H9 (cell line): ENCODE measurements around the gene CACNA2D3. TPM values are rescaled to one million over a fixed set of nuclear protein-coding genes. Genes with fewer than 3 reads are reported as not detected.

ENCODE experiments used
- DNase-seq: peaks from one replicate; pipeline ENCODE4 v3.0.0-alpha.2; 2017
- H2AFZ ChIP-seq: one replicate; pipeline ENCODE4 v1.6.1; 2013; ENCODE audit warnings: mild to moderate bottlenecking, low read length, control low read depth, moderate library complexity
- H2AK5ac ChIP-seq: 2 replicates; pipeline ENCODE4 v1.6.1; 2013; ENCODE audit warnings: low read length, control low read depth, mixed read lengths; ENCODE audit not compliant: insufficient read length
- H2BK120ac ChIP-seq: one replicate; pipeline ENCODE4 v1.6.1; 2013; ENCODE audit warnings: low read depth, mild to moderate bottlenecking, low read length, control low read depth, inconsistent platforms; ENCODE audit not compliant: poor library complexity, severe bottlenecking
- H2BK12ac ChIP-seq: 2 replicates; pipeline ENCODE4 v1.6.1; 2013; ENCODE audit warnings: low read length, control low read depth, mixed read lengths, low read depth; ENCODE audit not compliant: insufficient read length
- H2BK15ac ChIP-seq: 2 replicates; pipeline ENCODE4 v1.6.1; 2013; ENCODE audit warnings: low read depth, low read length, control low read depth
- H2BK20ac ChIP-seq: one replicate; pipeline ENCODE4 v1.6.1; 2013; ENCODE audit warnings: low read depth, mild to moderate bottlenecking, low read length, control low read depth, inconsistent platforms; ENCODE audit not compliant: poor library complexity, severe bottlenecking
- H2BK5ac ChIP-seq: 2 replicates; pipeline ENCODE4 v1.6.1; 2013; ENCODE audit warnings: low read length, control low read depth, mixed read lengths; ENCODE audit not compliant: insufficient read length
- H3K14ac ChIP-seq: 2 replicates; pipeline ENCODE4 v1.6.1; 2013; ENCODE audit warnings: low read length, control low read depth; ENCODE audit not compliant: insufficient read depth
- H3K18ac ChIP-seq: 2 replicates; pipeline ENCODE4 v1.6.1; 2013; ENCODE audit warnings: low read depth, mild to moderate bottlenecking, mixed read lengths, low read length, control low read depth; ENCODE audit not compliant: insufficient read length
- H3K23ac ChIP-seq: 2 replicates; pipeline ENCODE4 v1.6.1; 2013; ENCODE audit warnings: low read length, control low read depth, mixed read lengths, low read depth; ENCODE audit not compliant: insufficient read length
- H3K23me2 ChIP-seq: 2 replicates; pipeline ENCODE4 v1.6.1; 2013; ENCODE audit warnings: low read depth, mild to moderate bottlenecking, mixed read lengths, low read length, control low read depth; ENCODE audit not compliant: insufficient read length, poor library complexity, severe bottlenecking
- H3K27ac ChIP-seq: 2 replicates; pipeline ENCODE4 v1.5.1; 2013; ENCODE audit warnings: low read length, control low read depth, mixed read lengths, low read depth; ENCODE audit not compliant: insufficient read length
- H3K27me3 ChIP-seq: 2 replicates; pipeline ENCODE4 v1.6.1; 2013; ENCODE audit warnings: low read length, control low read depth, inconsistent platforms; ENCODE audit not compliant: insufficient read depth
- H3K4ac ChIP-seq: 2 replicates; pipeline ENCODE4 v1.6.1; 2013; ENCODE audit warnings: low read depth, mild to moderate bottlenecking, control low read depth, inconsistent platforms, low read length, moderate library complexity
- H3K4me1 ChIP-seq: 2 replicates; pipeline ENCODE4 v1.6.1; 2013; ENCODE audit warnings: low read length, control low read depth, inconsistent platforms; ENCODE audit not compliant: insufficient read depth
- H3K4me2 ChIP-seq: 2 replicates; pipeline ENCODE4 v1.6.1; 2013; ENCODE audit warnings: low read length, control low read depth, mixed read lengths; ENCODE audit not compliant: insufficient read length, insufficient read depth
- H3K56ac ChIP-seq: 2 replicates; pipeline ENCODE4 v1.6.1; 2013; ENCODE audit warnings: low read depth, mild to moderate bottlenecking, mixed read lengths, low read length, control low read depth; ENCODE audit not compliant: insufficient read length
- H3K79me1 ChIP-seq: 2 replicates; pipeline ENCODE4 v1.6.1; 2013; ENCODE audit warnings: low read depth, mild to moderate bottlenecking, moderate library complexity, low read length, control low read depth, inconsistent platforms; ENCODE audit not compliant: insufficient read depth, poor library complexity, severe bottlenecking
- H3K79me2 ChIP-seq: 2 replicates; pipeline ENCODE4 v1.6.1; 2013; ENCODE audit warnings: low read length, control low read depth, inconsistent platforms; ENCODE audit not compliant: insufficient read depth
- H3K9ac ChIP-seq: 2 replicates; pipeline ENCODE4 v1.6.1; 2013; ENCODE audit warnings: low read length, control low read depth, mixed read lengths; ENCODE audit not compliant: insufficient read length; ENCODE audit errors: extremely low read depth
- H3K9me3 ChIP-seq: one replicate; pipeline ENCODE4 v1.6.1; 2013; ENCODE audit warnings: low read depth, low read length, inconsistent platforms; ENCODE audit not compliant: control insufficient read depth
- H3T11ph ChIP-seq: one replicate; pipeline ENCODE4 v1.6.1; 2013; ENCODE audit warnings: mild to moderate bottlenecking, low read length, control low read depth, inconsistent platforms
- H4K20me1 ChIP-seq: one replicate; pipeline ENCODE4 v1.6.1; 2013; ENCODE audit not compliant: control insufficient read depth, insufficient read length, insufficient read depth
- H4K5ac ChIP-seq: 2 replicates; pipeline ENCODE4 v1.6.1; 2013; ENCODE audit warnings: low read depth, mild to moderate bottlenecking, mixed read lengths, low read length, control low read depth; ENCODE audit not compliant: insufficient read length
- H4K8ac ChIP-seq: replicated peaks from 2 replicates; pipeline ENCODE4 v1.6.1; 2013; ENCODE audit warnings: low read length, control low read depth, mixed read lengths, low read depth; ENCODE audit not compliant: insufficient read length
- H4K91ac ChIP-seq: 2 replicates; pipeline ENCODE4 v1.6.1; 2013; ENCODE audit warnings: low read depth, mild to moderate bottlenecking, moderate library complexity, mixed read lengths, low read length, control low read depth; ENCODE audit not compliant: insufficient read length
- H3K27ac Mint-ChIP-seq, 3 experiments: 2 replicates in 2 of 3; 3 replicates in 1 of 3; pipeline ENCODE4 v1.8.0; 2020 to 2021; ENCODE audit warnings: mixed read lengths in 3 of 3, mild to moderate bottlenecking in 1 of 3, moderate library complexity in 1 of 3
- H3K27me3 Mint-ChIP-seq: 2 replicates; pipeline ENCODE4 v1.8.0; 2021; ENCODE audit warnings: low read depth, mild to moderate bottlenecking, moderate library complexity, mixed read lengths
- H3K36me3 Mint-ChIP-seq, 3 experiments: 2 replicates in 2 of 3; 3 replicates in 1 of 3; pipeline ENCODE4 v1.8.0; 2020 to 2021; ENCODE audit warnings: low read depth in 3 of 3, mixed read lengths in 3 of 3; ENCODE audit not compliant: insufficient read depth in 1 of 3
- H3K4me1 Mint-ChIP-seq, 2 experiments: 2 replicates each; pipeline ENCODE4 v1.8.0; 2020; ENCODE audit warnings: mixed read lengths in 2 of 2
- H3K4me3 Mint-ChIP-seq, 2 experiments: 2 replicates in 1 of 2; 3 replicates in 1 of 2; pipeline ENCODE4 v1.8.0; 2020 to 2021; ENCODE audit warnings: mild to moderate bottlenecking in 2 of 2, mixed read lengths in 2 of 2, moderate library complexity in 1 of 2
- H3K9me3 Mint-ChIP-seq, 2 experiments: 2 replicates in 1 of 2; 3 replicates in 1 of 2; pipeline ENCODE4 v1.8.0; 2020; ENCODE audit warnings: mild to moderate bottlenecking in 2 of 2, mixed read lengths in 2 of 2, moderate library complexity in 1 of 2
- CTCF ChIP-seq: fragments of 200-600 bp; sonication (generic); conservative IDR thresholded peaks from 3 replicates; pipeline ENCODE4 v1.8.0; 2021; ENCODE audit warnings: antibody characterized with exemption, mild to moderate bottlenecking
- WGBS: extraction: QIAGEN DNeasy Blood & Tissue Kit; methylation state at CpG from one replicate; pipeline ENCODE4 v1.1.7; 2013; ENCODE audit warnings: missing lambda C conversion rate, low lambda C conversion rate, mixed read lengths; ENCODE audit not compliant: insufficient read length; ENCODE audit errors: extremely low coverage; 5-methylcytosine and 5-hydroxymethylcytosine counted together
- total RNA-seq: library from RNA; stranded (reverse); gene quantifications from 2 replicates; pipeline ENCODE4 v1.2.1, GENCODE V29; 2021

Gene CACNA2D3
- total RNA-seq, 1 experiment from 2014 or later = 3.2 TPM

- no peaks in the 10 kb centered on the region for H3K23me2 ChIP-seq
- no CpG with 5 or more reads among the region's 2 CpGs for WGBS
Observed at GRCh38 chr3:54831112-54831511, 708.8 kb downstream of the CACNA2D3 start.

More at GRCh38 chr3:54831112-54831511, 708.8 kb downstream of the CACNA2D3 start:
- no peak overlapping the region for H2AK5ac ChIP-seq
- H4K20me1 ChIP-seq = no peaks in the 10 kb centered on the region
- H3K56ac ChIP-seq = no peak overlapping the region
- H3K79me1 ChIP-seq = no peaks in the 10 kb centered on the region
- H3T11ph ChIP-seq = no peak overlapping the region
- H2BK12ac ChIP-seq = no peak overlapping the region
- H3K9me3 ChIP-seq = no peaks in the 10 kb centered on the region
- no peaks in the 10 kb centered on the region for H3K79me2 ChIP-seq
- Mint-ChIP-seq H3K27me3 (peaks cover 24% of the 10 kb centered on the region), H3K27ac (no peak overlapping the region), H3K4me3 (no peak overlapping the region), H3K36me3 (peaks cover 0 to 8% (median 4%) of the 10 kb centered on the region in 3 experiments; a peak in 4 of 7 replicates), H3K4me1 (peaks cover 0 to 6% of the 10 kb centered on the region in 2 experiments; a peak in 3 of 4 replicates), H3K9me3 (peaks cover 7 to 11% of the 10 kb centered on the region in 2 experiments)
- H3K23ac ChIP-seq = no peak overlapping the region
- no peak overlapping the region for H3K18ac ChIP-seq
- no peak overlapping the region for H2BK120ac ChIP-seq
- H3K4ac ChIP-seq = no peak overlapping the region
- no peak overlapping the region for H3K4me2 ChIP-seq
- H4K5ac ChIP-seq = no peak overlapping the region
- no peak overlapping the region for H4K8ac ChIP-seq
- H3K14ac ChIP-seq = no peak overlapping the region
- no peak overlapping the region for H2AFZ ChIP-seq
- H2BK20ac ChIP-seq = no peak overlapping the region
- no peak overlapping the region for H3K27ac ChIP-seq
- no peak overlapping the region for H2BK5ac ChIP-seq
- no peaks in the 10 kb centered on the region for H3K27me3 ChIP-seq
- no peak overlapping the region for H3K9ac ChIP-seq
- no peak for TF ChIP-seq CTCF
- no peak overlapping the region for H4K91ac ChIP-seq
- H2BK15ac ChIP-seq = no peak overlapping the region
- no peaks in the 10 kb centered on the region; the same call in 1 of the 2 replicates for H3K4me1 ChIP-seq
- no peak for DNase-seq
